Epithelial cell of proximal tubule (primary cell): ENCODE measurements around the gene AGBL3. TPM values are rescaled to one million over a fixed set of nuclear protein-coding genes. Genes with fewer than 3 reads are reported as not detected.

ENCODE experiments used
- DNase-seq: peaks from one replicate; pipeline ENCODE4 v3.0.0-alpha.2; 2011; ENCODE audit warnings: low read depth
- H3K4me3 ChIP-seq: 2 replicates; pipeline ENCODE4 v1.5.1; 2011; ENCODE audit warnings: low read depth, mild to moderate bottlenecking, low read length
- CTCF ChIP-seq: conservative IDR thresholded peaks from 2 replicates; pipeline ENCODE4 v1.5.1; 2012; ENCODE audit warnings: low read depth, mild to moderate bottlenecking, low read length
- total RNA-seq: library from RNA; depleted of rRNA; stranded (reverse); fragments of >200 nt; gene quantifications from 2 replicates; pipeline ENCODE4 v1.2.3, GENCODE V29; 2015

The AGBL3 gene
- total RNA-seq, 1 donor from 2014 or later: 4.0 TPM

- TF ChIP-seq CTCF: no peak
- DNase-seq: no peak
- no peak overlapping the region for H3K4me3 ChIP-seq
Observed at GRCh38 chr7:135074531-135074930, 88.2 kb downstream of the AGBL3 start.

GRCh38 chr7:135075716-135076115 lies 89.4 kb downstream of the AGBL3 start:
- no peak overlapping the region for H3K4me3 ChIP-seq

GRCh38 chr7:135076882-135077281 lies 90.6 kb downstream of the AGBL3 start:
- no peak for DNase-seq
- no peak for TF ChIP-seq CTCF
- H3K4me3 ChIP-seq: no peak overlapping the region

More at GRCh38 chr7:135075716-135076115, 89.4 kb downstream of the AGBL3 start:
- no peak for DNase-seq
- TF ChIP-seq CTCF: no peak

GRCh38 chr7:135077642-135078041 lies 91.3 kb downstream of the AGBL3 start:
- DNase-seq: no peak
- H3K4me3 ChIP-seq: no peak overlapping the region
- TF ChIP-seq CTCF: no peak

GRCh38 chr7:135078051-135078450 lies 91.7 kb downstream of the AGBL3 start:
- no peak for DNase-seq
- no peak overlapping the region for H3K4me3 ChIP-seq

GRCh38 chr7:135079068-135079467 lies 92.8 kb downstream of the AGBL3 start:
- H3K4me3 ChIP-seq: no peak overlapping the region
- no peak for TF ChIP-seq CTCF
- DNase-seq: no peak

More at GRCh38 chr7:135078051-135078450, 91.7 kb downstream of the AGBL3 start:
- no peak for TF ChIP-seq CTCF

GRCh38 chr7:135083005-135083404 lies 96.7 kb downstream of the AGBL3 start:
- no peak for DNase-seq
- no peak overlapping the region for H3K4me3 ChIP-seq
- no peak for TF ChIP-seq CTCF
